Measurements from ENCODE around the gene ITPR2.
"Not testable (repeated sequence)": the region's sequence is repeated elsewhere in the genome, so short reads cannot be mapped to it uniquely, and the experiment has no call there.

The ITPR2 gene

GRCh38 chr12:26783816-26784379, 49.1 kb downstream of the ITPR2 start:
- not testable (repeated sequence) for DNase-seq

- no peak for DNase-seq
These were observed 49.9 kb downstream of the ITPR2 start for GRCh38 chr12:26783131-26783526.

- no peak for DNase-seq
These were observed 50.4 kb downstream of the ITPR2 start for GRCh38 chr12:26782372-26783130.

- not testable (repeated sequence) for DNase-seq
These were observed 52.3 kb downstream of the ITPR2 start for GRCh38 chr12:26780656-26781055.

GRCh38 chr12:26778173-26778775, 54.7 kb downstream of the ITPR2 start:
- not testable (repeated sequence) for DNase-seq

- no peak for DNase-seq
These were observed 55.8 kb downstream of the ITPR2 start for GRCh38 chr12:26777236-26777635.

- not testable (repeated sequence) for DNase-seq
These were observed 57.0 kb downstream of the ITPR2 start for GRCh38 chr12:26775991-26776390.

- DNase-seq = no peak
These were observed 59.5 kb downstream of the ITPR2 start for GRCh38 chr12:26773313-26774104.

GRCh38 chr12:26771861-26772260, 61.1 kb downstream of the ITPR2 start:
- no peak for DNase-seq

GRCh38 chr12:26770239-26771070, 62.5 kb downstream of the ITPR2 start:
- no peak for DNase-seq

GRCh38 chr12:26769611-26770010, 63.4 kb downstream of the ITPR2 start:
- DNase-seq = no peak

- DNase-seq = peak; percentile 20
These were observed 64.1 kb downstream of the ITPR2 start for GRCh38 chr12:26768611-26769603.

- no peak for DNase-seq
These were observed 65.1 kb downstream of the ITPR2 start for GRCh38 chr12:26767865-26768264.

- DNase-seq = no peak
These were observed 65.9 kb downstream of the ITPR2 start for GRCh38 chr12:26767116-26767515.

GRCh38 chr12:26762186-26762585, 70.8 kb downstream of the ITPR2 start:
- no peak for DNase-seq

GRCh38 chr12:26761775-26762174, 71.2 kb downstream of the ITPR2 start:
- DNase-seq = no peak

GRCh38 chr12:26760657-26761293, 72.2 kb downstream of the ITPR2 start:
- no peak for DNase-seq

GRCh38 chr12:26755362-26755761, 77.6 kb downstream of the ITPR2 start:
- DNase-seq = not testable (repeated sequence)

- no peak for DNase-seq
These were observed 78.8 kb downstream of the ITPR2 start for GRCh38 chr12:26754148-26754547.

GRCh38 chr12:26751179-26751578, 81.8 kb downstream of the ITPR2 start:
- DNase-seq = no peak
